HFFc6 (cell line): ENCODE measurements around the gene MREG. TPM values are rescaled to one million over a fixed set of nuclear protein-coding genes. Genes with fewer than 3 reads are reported as not detected.

Experiments
- DNase-seq: peaks from one replicate; pipeline ENCODE4 v3.0.0-alpha.2; 2018
- H3K27ac Mint-ChIP-seq: 2 replicates; pipeline ENCODE4 v1.8.0; 2020; ENCODE audit warnings: mild to moderate bottlenecking, mixed read lengths
- H3K27me3 Mint-ChIP-seq: 2 replicates; pipeline ENCODE4 v1.8.0; 2021; ENCODE audit warnings: mild to moderate bottlenecking, moderate library complexity, mixed read lengths; ENCODE audit not compliant: insufficient read depth
- H3K36me3 Mint-ChIP-seq: 2 replicates; pipeline ENCODE4 v1.8.0; 2021; ENCODE audit warnings: low read depth, mixed read lengths
- H3K4me1 Mint-ChIP-seq: 2 replicates; pipeline ENCODE4 v1.8.0; 2020; ENCODE audit warnings: low read depth, mixed read lengths
- H3K4me3 Mint-ChIP-seq: 2 replicates; pipeline ENCODE4 v1.8.0; 2020; ENCODE audit warnings: mild to moderate bottlenecking, moderate library complexity, mixed read lengths
- H3K9me3 Mint-ChIP-seq: 2 replicates; pipeline ENCODE4 v1.8.0; 2020; ENCODE audit warnings: mild to moderate bottlenecking, mixed read lengths
- total RNA-seq, 6 experiments: library from RNA; stranded (reverse); fragmentation: NEBNext Ultra II Directional; extraction: Animal tissue kit (Norgen Biotek cat#: 25700); gene quantifications; 2 replicates in 1 of 6; 3 replicates in 5 of 6; pipeline ENCODE4 v1.2.3, GENCODE V29; 2021
- TF ChIP-seq, protein P1 (sequence below): fragments of 200-600 bp; sonication (generic); IDR thresholded peaks from 2 replicates; pipeline ENCODE4 v1.5.0; 2021; ENCODE audit warnings: antibody characterized with exemption, mild to moderate bottlenecking

Gene MREG
- total RNA-seq, 6 experiments from 2014 or later, result 2.0 to 3.5 (median 3.2) TPM

- Mint-ChIP-seq H3K27me3 (no peaks in the 10 kb centered on the region), H3K4me3 (no peak overlapping the region), H3K27ac (no peak overlapping the region), H3K4me1 (peaks cover 13% of the 10 kb centered on the region), H3K9me3 (no peaks in the 10 kb centered on the region), H3K36me3 (no peaks in the 10 kb centered on the region)
- DNase-seq, result no peak
- TF ChIP-seq, protein P1, sequence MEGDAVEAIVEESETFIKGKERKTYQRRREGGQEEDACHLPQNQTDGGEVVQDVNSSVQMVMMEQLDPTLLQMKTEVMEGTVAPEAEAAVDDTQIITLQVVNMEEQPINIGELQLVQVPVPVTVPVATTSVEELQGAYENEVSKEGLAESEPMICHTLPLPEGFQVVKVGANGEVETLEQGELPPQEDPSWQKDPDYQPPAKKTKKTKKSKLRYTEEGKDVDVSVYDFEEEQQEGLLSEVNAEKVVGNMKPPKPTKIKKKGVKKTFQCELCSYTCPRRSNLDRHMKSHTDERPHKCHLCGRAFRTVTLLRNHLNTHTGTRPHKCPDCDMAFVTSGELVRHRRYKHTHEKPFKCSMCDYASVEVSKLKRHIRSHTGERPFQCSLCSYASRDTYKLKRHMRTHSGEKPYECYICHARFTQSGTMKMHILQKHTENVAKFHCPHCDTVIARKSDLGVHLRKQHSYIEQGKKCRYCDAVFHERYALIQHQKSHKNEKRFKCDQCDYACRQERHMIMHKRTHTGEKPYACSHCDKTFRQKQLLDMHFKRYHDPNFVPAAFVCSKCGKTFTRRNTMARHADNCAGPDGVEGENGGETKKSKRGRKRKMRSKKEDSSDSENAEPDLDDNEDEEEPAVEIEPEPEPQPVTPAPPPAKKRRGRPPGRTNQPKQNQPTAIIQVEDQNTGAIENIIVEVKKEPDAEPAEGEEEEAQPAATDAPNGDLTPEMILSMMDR, result no peak
These were observed 8.6 kb upstream of the MREG start for GRCh38 chr2:216021768-216022565.

DNA sequence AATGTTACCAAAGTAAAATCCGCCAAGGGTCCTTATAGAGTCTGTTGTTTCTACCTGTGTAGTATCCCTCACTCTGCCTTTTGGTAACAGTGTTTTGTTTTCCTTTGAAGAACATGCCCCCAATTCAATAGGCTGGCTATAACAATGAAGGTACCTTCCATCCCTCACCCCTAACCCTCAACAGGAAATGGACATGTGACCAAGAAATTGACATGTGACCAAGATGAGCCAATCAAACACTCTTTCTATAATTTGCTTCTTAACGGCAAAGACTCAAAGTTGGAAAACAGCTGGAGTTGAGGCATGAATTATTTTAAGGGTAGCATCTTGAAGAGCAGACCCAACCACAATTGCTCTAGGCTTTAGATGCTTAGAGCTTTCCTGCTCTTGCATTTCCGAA, 5.4 kb upstream of the MREG start:
- DNase-seq, result no peak
- Mint-ChIP-seq H3K36me3 (no peaks in the 10 kb centered on the region), H3K4me3 (no peak overlapping the region), H3K27me3 (no peaks in the 10 kb centered on the region), H3K4me1 (peaks cover 18% of the 10 kb centered on the region), H3K9me3 (no peaks in the 10 kb centered on the region), H3K27ac (no peak overlapping the region)
- TF ChIP-seq, protein P1, result no peak

GRCh38 chr2:216017365-216017764, 4.0 kb upstream of the MREG start:
- H3K27me3 Mint-ChIP-seq, result no peaks in the 10 kb centered on the region
- H3K9me3 Mint-ChIP-seq, result no peaks in the 10 kb centered on the region
- no peaks in the 10 kb centered on the region for H3K36me3 Mint-ChIP-seq
- H3K4me3 Mint-ChIP-seq, result no peak overlapping the region
- no peak overlapping the region for H3K27ac Mint-ChIP-seq
- peaks cover 27% of the 10 kb centered on the region for H3K4me1 Mint-ChIP-seq
- TF ChIP-seq, protein P1, result no peak
- DNase-seq, result peak; percentile 20

GRCh38 chr2:216016581-216016980, 3.2 kb upstream of the MREG start:
- TF ChIP-seq, protein P1, result no peak
- H3K27ac Mint-ChIP-seq, result no peak overlapping the region
- no peaks in the 10 kb centered on the region for H3K9me3 Mint-ChIP-seq

GRCh38 chr2:216015722-216016464, 2.5 kb upstream of the MREG start:
- no peaks in the 10 kb centered on the region for H3K9me3 Mint-ChIP-seq
- H3K27me3 Mint-ChIP-seq, result no peaks in the 10 kb centered on the region; the same call in 1 of the 2 replicates
- H3K27ac Mint-ChIP-seq, result no peak overlapping the region
- no peak for DNase-seq
- no peaks in the 10 kb centered on the region for H3K36me3 Mint-ChIP-seq
- H3K4me3 Mint-ChIP-seq, result no peak overlapping the region
- TF ChIP-seq, protein P1, result no peak
- H3K4me1 Mint-ChIP-seq, result peaks cover 34% of the 10 kb centered on the region

More at GRCh38 chr2:216016581-216016980, 3.2 kb upstream of the MREG start:
- DNase-seq, result no peak
- peaks cover 34% of the 10 kb centered on the region for H3K4me1 Mint-ChIP-seq
- H3K36me3 Mint-ChIP-seq, result no peaks in the 10 kb centered on the region
- H3K4me3 Mint-ChIP-seq, result no peak overlapping the region
- H3K27me3 Mint-ChIP-seq, result no peaks in the 10 kb centered on the region; the same call in 1 of the 2 replicates
